Breast epithelium (tissue), 3 donors: Measurements from ENCODE around the gene SRRM2.

ENCODE experiments used
- CTCF ChIP-seq, 3 donors: fragments of 450-650 bp; IDR thresholded peaks; one replicate each; pipeline ENCODE4 v1.5.1; 2016 to 2017; ENCODE audit warnings: antibody characterized with exemption in 3 of 3, mild to moderate bottlenecking in 3 of 3, moderate library complexity in 3 of 3
- POLR2A ChIP-seq: fragments of 450-650 bp; IDR thresholded peaks from one replicate; pipeline ENCODE4 v1.6.1; 2016; ENCODE audit warnings: antibody characterized with exemption, mild to moderate bottlenecking, moderate library complexity
- POLR2AphosphoS5 ChIP-seq, 3 donors: sonication (generic); formaldehyde crosslinking; IDR thresholded peaks; one replicate each; pipeline ENCODE4 v1.6.1; 2017; ENCODE audit warnings: antibody characterized with exemption in 3 of 3

DNA sequence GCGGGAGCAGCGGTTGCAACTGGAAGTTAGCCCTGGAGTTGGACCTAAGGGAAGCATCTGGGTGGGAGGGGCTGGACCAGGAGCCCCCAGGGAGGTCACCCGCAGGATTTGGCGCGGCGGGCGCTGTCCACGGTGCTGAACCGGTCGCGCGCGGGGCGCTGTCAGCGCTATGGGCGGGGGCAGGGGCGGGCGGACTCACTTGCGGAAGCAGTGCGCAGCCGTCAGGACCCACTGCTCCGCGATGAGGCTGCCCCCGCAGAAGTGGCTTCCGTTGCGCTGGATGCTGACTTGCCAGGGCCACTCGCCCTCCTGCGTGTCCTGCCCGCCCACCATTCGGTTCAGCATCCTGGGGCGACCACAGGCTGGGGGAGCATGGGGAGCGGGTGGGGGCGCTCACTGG lies 36.9 kb upstream of the SRRM2 start:
- TF ChIP-seq CTCF (IDR thresholded peaks at IDR 0.05) (no peak), POLR2A (no peak), POLR2AphosphoS5 (IDR thresholded peaks at IDR 0.05) (no peak)
